K562 (cell line): ENCODE measurements around the gene OR51V1. TPM values are rescaled to one million over a fixed set of nuclear protein-coding genes. Genes with fewer than 3 reads are reported as not detected.
A peak's percentile ranks its signal among the peaks of the same experiment; 100 is the strongest.

Source experiments
- CCAR2 ChIP-seq: fragments of 200-400 bp; formaldehyde crosslinking; IDR thresholded peaks from 2 replicates; pipeline ENCODE4 v1.6.1; 2017; ENCODE audit warnings: mild to moderate bottlenecking, low read depth, low read length
- HDAC1 ChIP-seq, 2 experiments: fragments of 450-650 bp; IDR thresholded peaks; 2 replicates each; pipeline ENCODE4 v1.6.1; 2016 to 2017; ENCODE audit warnings: inconsistent platforms in 1 of 2, mild to moderate bottlenecking in 1 of 2, moderate library complexity in 1 of 2
- ILK ChIP-seq: fragments of 450-650 bp; IDR thresholded peaks from 2 replicates; pipeline ENCODE4 v1.6.1; 2016; ENCODE audit warnings: missing genetic modification characterization, low read depth, mild to moderate bottlenecking, missing compliant biosample characterization, moderate library complexity, borderline replicate concordance
- LARP7 ChIP-seq: fragments of 450-650 bp; IDR thresholded peaks from 2 replicates; pipeline ENCODE4 v1.6.1; 2016
- MAFF ChIP-seq: IDR thresholded peaks from 2 replicates; pipeline ENCODE4 v1.6.1; 2012; ENCODE audit warnings: low read length, improper control_type of control experiment
- PURB ChIP-seq: sonication (generic); formaldehyde crosslinking; IDR thresholded peaks from 2 replicates; pipeline ENCODE4 v1.9.0; 2021; ENCODE audit warnings: low read depth, mild to moderate bottlenecking, missing genetic modification reagents
- SNRNP70 ChIP-seq: fragments of 200-400 bp; formaldehyde crosslinking; optimal IDR thresholded peaks from 2 replicates; pipeline ENCODE3; 2017; ENCODE audit warnings: low read depth, low read length
- SRSF9 ChIP-seq: fragments of 200-400 bp; formaldehyde crosslinking; IDR thresholded peaks from 2 replicates; pipeline ENCODE4 v1.6.1; 2017; ENCODE audit warnings: low read depth, low read length, borderline replicate concordance
- TAF15 ChIP-seq: fragments of 200-400 bp; formaldehyde crosslinking; IDR thresholded peaks from 2 replicates; pipeline ENCODE4 v1.6.1; 2017; ENCODE audit warnings: mild to moderate bottlenecking, low read depth, low read length, moderate library complexity
- TAF9B ChIP-seq: fragments of 450-650 bp; IDR thresholded peaks from 2 replicates; pipeline ENCODE4 v1.6.1; 2018; ENCODE audit warnings: mild to moderate bottlenecking; ENCODE audit not compliant: partially characterized antibody
- ZBTB8A ChIP-seq: fragments of 450-650 bp; IDR thresholded peaks from 2 replicates; pipeline ENCODE4 v1.6.1; 2018; ENCODE audit warnings: mild to moderate bottlenecking, moderate library complexity; ENCODE audit not compliant: partially characterized antibody
- ZNF143 ChIP-seq: sonication (generic); formaldehyde crosslinking; IDR thresholded peaks from 2 replicates; pipeline ENCODE4 v1.9.0; 2022; ENCODE audit warnings: mild to moderate bottlenecking, missing genetic modification reagents
- ZNF24 ChIP-seq: fragments of 450-650 bp; IDR thresholded peaks from 2 replicates; pipeline ENCODE4 v1.6.1; 2016
- ZNF780A ChIP-seq: fragments of 250-450 bp; sonication (Bioruptor Pico); IDR thresholded peaks from 2 replicates; pipeline ENCODE4 v1.5.0; 2021; ENCODE audit warnings: mild to moderate bottlenecking
- polyA plus RNA-seq, 8 experiments: library from polyadenylated mRNA; depleted of rRNA in 4 of 8; stranded (reverse) in 5 of 8; unstranded in 3 of 8; fragments of >200 nt; fragmentation: Nextera tagmentation in 2 of 8; fragmentation: Illumina TruSeq in 1 of 8; extraction: Ambion mirVana in 2 of 8; extraction: Trizol in 1 of 8; gene quantifications; 2 replicates each; pipeline versions ENCODE4 v1.2.1 to v1.2.3, GENCODE V29; 2011 to 2014; ENCODE audit warnings: inconsistent platforms in 1 of 8, missing spikeins in 1 of 8
- total RNA-seq, 7 experiments: library from RNA; depleted of rRNA in 6 of 7; stranded (reverse); fragments of >200 nt in 6 of 7; fragmentation: Illumina TruSeq in 2 of 7; extraction: Trizol in 2 of 7; gene quantifications; 2 replicates each; pipeline versions ENCODE4 v1.2.1 to v1.2.3, GENCODE V29; 2011 to 2021; ENCODE audit warnings: low replicate concordance in 1 of 7
- TF ChIP-seq, protein P1 (sequence below): fragments of 450-650 bp; IDR thresholded peaks from 2 replicates; pipeline ENCODE4 v1.6.1; 2018; ENCODE audit not compliant: partially characterized antibody

The OR51V1 gene
- total and polyA plus RNA-seq, 9 of the 15 experiments (the other 6 are each of a cell fraction or from before 2014, with no cell fraction given) = not detected

- TF ChIP-seq SRSF9 (no peak), MAFF (no peak), PURB (CRISPR knock-in tag) (no peak), TAF15 (no peak), TAF9B (no peak), HDAC1 (IDR thresholded peaks at IDR 0.05) (0 out of 4 replicates have a peak, but pooled peaks of 1 of the 2 experiments have one; percentile 21), ZNF143 (CRISPR knock-in tag) (no peak), ZNF24 (0 out of 2 replicates have a peak, but pooled peaks have one; percentile 21), ZNF780A (CRISPR knock-in tag) (no peak), ILK (no peak), ZBTB8A (no peak), CCAR2 (no peak), SNRNP70 (no peak), LARP7 (no peak)
- TF ChIP-seq, protein P1, sequence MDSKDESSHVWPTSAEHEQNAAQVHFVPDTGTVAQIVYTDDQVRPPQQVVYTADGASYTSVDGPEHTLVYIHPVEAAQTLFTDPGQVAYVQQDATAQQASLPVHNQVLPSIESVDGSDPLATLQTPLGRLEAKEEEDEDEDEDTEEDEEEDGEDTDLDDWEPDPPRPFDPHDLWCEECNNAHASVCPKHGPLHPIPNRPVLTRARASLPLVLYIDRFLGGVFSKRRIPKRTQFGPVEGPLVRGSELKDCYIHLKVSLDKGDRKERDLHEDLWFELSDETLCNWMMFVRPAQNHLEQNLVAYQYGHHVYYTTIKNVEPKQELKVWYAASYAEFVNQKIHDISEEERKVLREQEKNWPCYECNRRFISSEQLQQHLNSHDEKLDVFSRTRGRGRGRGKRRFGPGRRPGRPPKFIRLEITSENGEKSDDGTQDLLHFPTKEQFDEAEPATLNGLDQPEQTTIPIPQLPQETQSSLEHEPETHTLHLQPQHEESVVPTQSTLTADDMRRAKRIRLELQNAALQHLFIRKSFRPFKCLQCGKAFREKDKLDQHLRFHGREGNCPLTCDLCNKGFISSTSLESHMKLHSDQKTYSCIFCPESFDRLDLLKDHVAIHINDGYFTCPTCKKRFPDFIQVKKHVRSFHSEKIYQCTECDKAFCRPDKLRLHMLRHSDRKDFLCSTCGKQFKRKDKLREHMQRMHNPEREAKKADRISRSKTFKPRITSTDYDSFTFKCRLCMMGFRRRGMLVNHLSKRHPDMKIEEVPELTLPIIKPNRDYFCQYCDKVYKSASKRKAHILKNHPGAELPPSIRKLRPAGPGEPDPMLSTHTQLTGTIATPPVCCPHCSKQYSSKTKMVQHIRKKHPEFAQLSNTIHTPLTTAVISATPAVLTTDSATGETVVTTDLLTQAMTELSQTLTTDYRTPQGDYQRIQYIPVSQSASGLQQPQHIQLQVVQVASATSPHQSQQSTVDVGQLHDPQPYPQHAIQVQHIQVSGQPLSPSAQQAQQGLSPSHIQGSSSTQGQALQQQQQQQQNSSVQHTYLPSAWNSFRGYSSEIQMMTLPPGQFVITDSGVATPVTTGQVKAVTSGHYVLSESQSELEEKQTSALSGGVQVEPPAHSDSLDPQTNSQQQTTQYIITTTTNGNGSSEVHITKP = no peak
Observed at GRCh38 chr11:5225480-5225871, 25.0 kb upstream of the OR51V1 start (continued).
